PC-9 (cell line): ENCODE measurements around the gene TGFB1I1. TPM values are rescaled to one million over a fixed set of nuclear protein-coding genes. Genes with fewer than 3 reads are reported as not detected.
A peak's percentile ranks its signal among the peaks of the same experiment; 100 is the strongest.
"Not testable (repeated sequence)": the region's sequence is repeated elsewhere in the genome, so short reads cannot be mapped to it uniquely, and the experiment has no call there.

Experiments used
- BruUV-seq: library from RNA; stranded (reverse); fragments of 400-500 nt; replicated peaks from 2 replicates; lab custom pipeline; 2021; lab: Mats Ljungman, UMichigan
- CTCF ChIA-PET: fragments of 300-600 bp; sonication (Branson Sonifier 250); formaldehyde crosslinking; loops from one replicate; lab custom pipeline; 2022; ENCODE audit warnings: antibody characterized with exemption; lab: Charles Lee
- POLR2A ChIA-PET: fragments of 300-600 bp; sonication (Branson Sonifier 250); formaldehyde crosslinking; loops from one replicate; lab custom pipeline; 2022; ENCODE audit warnings: antibody characterized with exemption; ENCODE audit not compliant: unreplicated experiment; lab: Charles Lee
- DNase-seq, 2 experiments: peaks; one replicate each; pipeline versions ENCODE4 v3.0.0 to v3.0.0-alpha.2; 2015 to 2022; ENCODE audit warnings: mixed read lengths in 1 of 2
- H2AFZ ChIP-seq: fragments of 200-600 bp; sonication (generic); 2 replicates; pipeline ENCODE4 v1.8.1; 2017; ENCODE audit warnings: antibody characterized with exemption
- H3F3A ChIP-seq: fragments of 200-600 bp; sonication (generic); 2 replicates; pipeline ENCODE4 v1.8.1; 2017; ENCODE audit warnings: antibody characterized with exemption, mild to moderate bottlenecking, low read depth; ENCODE audit not compliant: insufficient read depth
- H3K27ac ChIP-seq: fragments of 200-600 bp; sonication (generic); 2 replicates; pipeline ENCODE4 v1.6.1; 2016; ENCODE audit warnings: mixed run types
- H3K27me3 ChIP-seq: fragments of 200-600 bp; sonication (generic); 2 replicates; pipeline ENCODE4 v1.6.1; 2016; ENCODE audit warnings: low read depth, mixed run types; ENCODE audit not compliant: insufficient read depth
- H3K36me3 ChIP-seq: fragments of 200-600 bp; sonication (generic); 2 replicates; pipeline ENCODE4 v1.6.1; 2016; ENCODE audit warnings: low read depth, mixed run types
- H3K4me1 ChIP-seq: fragments of 200-600 bp; sonication (generic); replicated peaks from 2 replicates; pipeline ENCODE4 v1.6.1; 2016; ENCODE audit warnings: mixed run types; ENCODE audit not compliant: insufficient read depth
- H3K4me2 ChIP-seq: fragments of 200-600 bp; sonication (generic); 2 replicates; pipeline ENCODE4 v1.6.1; 2017; ENCODE audit warnings: mixed run types
- H3K4me3 ChIP-seq: fragments of 200-600 bp; sonication (generic); 2 replicates; pipeline ENCODE4 v1.6.1; 2016; ENCODE audit warnings: mixed run types
- H3K79me2 ChIP-seq: fragments of 200-600 bp; sonication (generic); 2 replicates; pipeline ENCODE4 v1.6.1; 2017; ENCODE audit warnings: low read depth, mixed run types
- H3K9me2 ChIP-seq: fragments of 200-600 bp; sonication (generic); 2 replicates; pipeline ENCODE4 v1.8.1; 2017; ENCODE audit warnings: mild to moderate bottlenecking; ENCODE audit not compliant: insufficient read depth
- H3K9me3 ChIP-seq: fragments of 200-600 bp; sonication (generic); 2 replicates; pipeline ENCODE4 v1.8.1; 2016; ENCODE audit warnings: low read depth; ENCODE audit not compliant: insufficient read depth
- H4K20me1 ChIP-seq: fragments of 200-600 bp; sonication (generic); 2 replicates; pipeline ENCODE4 v1.8.1; 2017; ENCODE audit not compliant: insufficient read depth
- CTCF ChIP-seq: fragments of 200-600 bp; sonication (generic); conservative IDR thresholded peaks from 2 replicates; pipeline ENCODE4 v1.6.1; 2017; ENCODE audit warnings: mixed run types, antibody characterized with exemption, mild to moderate bottlenecking, moderate library complexity
- EZH2 ChIP-seq: fragments of 200-600 bp; sonication (generic); IDR thresholded peaks from 2 replicates; pipeline ENCODE4 v1.8.0; 2017; ENCODE audit warnings: antibody characterized with exemption, low read depth
- intact Hi-C: fragments of 100-400 bp; cut with micrococcal nuclease; formaldehyde crosslinking; loops from one replicate; pipeline ENCODE4 v1.10.0; 2022; ENCODE audit not compliant: unreplicated experiment
- total RNA-seq: library from RNA; stranded (reverse); gene quantifications from 2 replicates; pipeline ENCODE4 v1.2.3, GENCODE V29; 2021

Gene TGFB1I1
- total RNA-seq, 1 experiment from 2014 or later: 9.0 TPM

GRCh38 chr16:31439519-31439918 lies 32.4 kb upstream of the TGFB1I1 start:
- Histone ChIP-seq H2AFZ (no peak overlapping the region), H3K4me1 (no peaks in the 10 kb centered on the region), H3K9me2 (no peaks in the 10 kb centered on the region), H3F3A (peaks cover 12% of the 10 kb centered on the region; the same call in 1 of the 2 replicates), H3K79me2 (no peaks in the 10 kb centered on the region), H4K20me1 (no peaks in the 10 kb centered on the region), H3K27me3 (no peaks in the 10 kb centered on the region), H3K27ac (no peak overlapping the region), H3K36me3 (no peaks in the 10 kb centered on the region), H3K4me3 (no peak overlapping the region), H3K4me2 (no peak overlapping the region), H3K9me3 (no peaks in the 10 kb centered on the region)
- ChIA-PET CTCF (interaction anchor here (0.6 kb wide), 1 partner anchor 284 kb away, joined by 13 read pairs; no protein-coding TSS in a partner anchor), POLR2A (no interaction called here)
- DNase-seq: no peak
- BruUV-seq: no TSS peak
- intact Hi-C loops: no loop called here
- no peak for TF ChIP-seq CTCF
- no peak for TF ChIP-seq EZH2

GRCh38 chr16:31440516-31441184 lies 31.3 kb upstream of the TGFB1I1 start:
- ChIA-PET CTCF (no interaction called here), POLR2A (interaction anchor here (0.7 kb wide), 2 partner anchors 15 to 264 kb away, joined by 5 read pairs; no protein-coding TSS in a partner anchor)
- DNase-seq: no peak
- H3K4me2 ChIP-seq: no peak overlapping the region
- TF ChIP-seq CTCF: no peak
- no peak for TF ChIP-seq EZH2
- no peaks in the 10 kb centered on the region for H3K4me1 ChIP-seq
- H3K9me2 ChIP-seq: no peaks in the 10 kb centered on the region
- no peaks in the 10 kb centered on the region for H4K20me1 ChIP-seq
- peaks cover 20% of the 10 kb centered on the region for H3F3A ChIP-seq
- H2AFZ ChIP-seq: no peak overlapping the region
- H3K36me3 ChIP-seq: no peaks in the 10 kb centered on the region
- H3K27ac ChIP-seq: no peak overlapping the region
- H3K4me3 ChIP-seq: no peak overlapping the region
- H3K9me3 ChIP-seq: no peaks in the 10 kb centered on the region
- BruUV-seq: no TSS peak
- H3K27me3 ChIP-seq: no peaks in the 10 kb centered on the region
- H3K79me2 ChIP-seq: no peaks in the 10 kb centered on the region
- intact Hi-C loops: loop anchor here (5.0 kb wide), 1 partner anchor 238 kb away; the partner anchor contains the start of gene PYCARD

GRCh38 chr16:31441956-31442355 lies 30.0 kb upstream of the TGFB1I1 start:
- ChIA-PET CTCF (interaction anchor here (1.1 to 1.6 kb wide), 2 partner anchors 11 to 457 kb away, joined by 4 to 8 read pairs; partner anchors contain the start of gene HSD3B7), POLR2A (interaction anchor here (0.5 to 0.7 kb wide), 3 partner anchors 97 to 270 kb away, joined by 3 to 4 read pairs (median 3); no protein-coding TSS in a partner anchor)
- H4K20me1 ChIP-seq: no peaks in the 10 kb centered on the region
- H3F3A ChIP-seq: peaks cover 20% of the 10 kb centered on the region
- H3K9me3 ChIP-seq: no peaks in the 10 kb centered on the region
- TF ChIP-seq EZH2 (no peak), CTCF (no peak)
- H3K27ac ChIP-seq: no peak overlapping the region
- no peaks in the 10 kb centered on the region for H3K4me1 ChIP-seq
- H2AFZ ChIP-seq: no peak overlapping the region
- no peaks in the 10 kb centered on the region for H3K27me3 ChIP-seq
- TSS peak; percentile 39 for BruUV-seq
- DNase-seq: no peak
- H3K4me3 ChIP-seq: peak overlapping the region; percentile 70; the same call in 1 of the 2 replicates
- no peaks in the 10 kb centered on the region for H3K36me3 ChIP-seq
- peak overlapping the region; percentile 82; the same call in 1 of the 2 replicates for H3K4me2 ChIP-seq
- no peaks in the 10 kb centered on the region for H3K79me2 ChIP-seq
- no peaks in the 10 kb centered on the region for H3K9me2 ChIP-seq
- intact Hi-C loops: loop anchor here (5.0 kb wide), 1 partner anchor 240 kb away; the partner anchor contains the start of gene PYCARD

- H3K4me1 ChIP-seq, H3K4me3 ChIP-seq, H3K36me3 ChIP-seq, DNase-seq, H3K27ac ChIP-seq, BruUV-seq, H3K79me2 ChIP-seq, H3K27me3 ChIP-seq, intact Hi-C loops, H3K9me3 ChIP-seq, H3K4me2 ChIP-seq, H3K9me2 ChIP-seq, H4K20me1 ChIP-seq, H2AFZ ChIP-seq: not testable (repeated sequence)
- POLR2A ChIA-PET: interaction anchor here (1.3 kb wide), 1 partner anchor 8 kb away, joined by 9 read pairs; no protein-coding TSS in a partner anchor
- CTCF ChIA-PET: interaction anchor here (0.7 kb wide), 1 partner anchor 422 kb away, joined by 3 read pairs; no protein-coding TSS in a partner anchor
- peaks cover 13% of the 10 kb centered on the region for H3F3A ChIP-seq
Observed at GRCh38 chr16:31445931-31446330, 26.0 kb upstream of the TGFB1I1 start.
